Transverse colon (tissue), 4 donors: Measurements from ENCODE around the gene WDR72. TPM values are rescaled to one million over a fixed set of nuclear protein-coding genes. Genes with fewer than 3 reads are reported as not detected.

Source experiments
- DNase-seq: peaks from one replicate; pipeline ENCODE4 v3.0.0-alpha.2; 2019
- H3K27ac ChIP-seq, 4 donors: fragments of 200-600 bp; sonication (generic); 2 replicates each; pipeline ENCODE4 v1.5.1; 2016 to 2018; ENCODE audit warnings: inconsistent platforms in 4 of 4
- H3K27me3 ChIP-seq: fragments of 200-600 bp; sonication (generic); 2 replicates; pipeline ENCODE4 v1.5.1; 2017; ENCODE audit warnings: inconsistent platforms
- H3K36me3 ChIP-seq, 4 donors: fragments of 200-600 bp; sonication (generic); 2 replicates each; pipeline ENCODE4 v1.5.1; 2017 to 2019; ENCODE audit warnings: inconsistent platforms in 4 of 4
- H3K4me1 ChIP-seq, 4 donors: fragments of 200-600 bp; sonication (generic); 2 replicates each; pipeline ENCODE4 v1.5.1; 2017 to 2020; ENCODE audit warnings: inconsistent platforms in 4 of 4
- H3K4me3 ChIP-seq, 4 donors: fragments of 200-600 bp; sonication (generic); 1 replicate in 1 of 4; 2 replicates in 3 of 4; pipeline versions ENCODE4 v1.5.1 to v1.6.1; 2017 to 2019; ENCODE audit warnings: inconsistent platforms in 4 of 4
- H3K9me3 ChIP-seq, 2 donors: fragments of 200-600 bp; sonication (generic); 2 replicates each; pipeline ENCODE4 v1.5.1; 2017 to 2019; ENCODE audit warnings: inconsistent platforms in 2 of 2
- CTCF ChIP-seq, 5 experiments: fragments of 200-600 bp in 3 of 5; fragments of 450-650 bp in 2 of 5; sonication (generic) in 3 of 5; IDR thresholded peaks; 1 replicate in 2 of 5; 2 replicates in 3 of 5; pipeline ENCODE4 v1.5.1; 2016 to 2017; ENCODE audit warnings: antibody characterized with exemption in 5 of 5, inconsistent platforms in 3 of 5, mild to moderate bottlenecking in 2 of 5, moderate library complexity in 1 of 5
- EP300 ChIP-seq: sonication (generic); formaldehyde crosslinking; IDR thresholded peaks from one replicate; pipeline ENCODE4 v1.6.1; 2017; ENCODE audit warnings: antibody characterized with exemption, low read depth
- POLR2A ChIP-seq: fragments of 450-650 bp; IDR thresholded peaks from one replicate; pipeline ENCODE4 v1.6.1; 2016; ENCODE audit warnings: antibody characterized with exemption, mild to moderate bottlenecking, moderate library complexity
- POLR2AphosphoS5 ChIP-seq, 3 donors: sonication (generic); formaldehyde crosslinking; IDR thresholded peaks; one replicate each; pipeline ENCODE4 v1.6.1; 2016; ENCODE audit warnings: antibody characterized with exemption in 3 of 3
- WGBS, 2 donors: methylation state at CpG; one replicate each; pipeline ENCODE4 v1.1.5; 2018; ENCODE audit warnings: low coverage in 1 of 2; 5-methylcytosine and 5-hydroxymethylcytosine counted together
- in situ Hi-C, 4 donors: fragments of 200-750 bp; cut with MboI; loops; one replicate each; pipeline versions ENCODE4 v1.15.0 to v1.15.1; 2017; ENCODE audit warnings: low sequenced_read_pairs in 3 of 4, low pct_ligation_motif_present in 1 of 4, low pct_unique_long_range_greater_than_20kb in 1 of 4
- intact Hi-C: fragments of 100-400 bp; cut with DNase I; formaldehyde crosslinking; loops from one replicate; pipeline ENCODE4 v1.15.1; 2023; ENCODE audit warnings: low total_unique reads
- total RNA-seq, 4 donors: library from RNA; depleted of rRNA; stranded (reverse); fragments of >200 nt; gene quantifications; one replicate each; pipeline ENCODE4 v1.1.0, GENCODE V29; 2016

The WDR72 gene
- total RNA-seq, 4 donors from 2014 or later = 0.14 to 0.16 TPM; not detected in 2

- Histone ChIP-seq H3K4me1 (peaks cover 0 to 10% (median 0%) of the 10 kb centered on the region in 4 donors), H3K27me3 (peaks cover 33% of the 10 kb centered on the region), H3K36me3 (no peaks in the 10 kb centered on the region), H3K27ac (no peak overlapping the region), H3K9me3 (no peaks in the 10 kb centered on the region), H3K4me3 (no peak overlapping the region)
- intact Hi-C loops = no loop called here
- TF ChIP-seq CTCF (IDR thresholded peaks at IDR 0.05) (no peak), EP300 (no peak), POLR2AphosphoS5 (IDR thresholded peaks at IDR 0.05) (no peak), POLR2A (no peak)
- in situ Hi-C loops = no loop called here
- no peak for DNase-seq
- WGBS, 2 donors = 52 to 74% methylated on average over 2 to 7 of the region's 7 CpGs
These were observed 1.1 kb downstream of the WDR72 start for GRCh38 chr15:53758412-53758811.

DNA sequence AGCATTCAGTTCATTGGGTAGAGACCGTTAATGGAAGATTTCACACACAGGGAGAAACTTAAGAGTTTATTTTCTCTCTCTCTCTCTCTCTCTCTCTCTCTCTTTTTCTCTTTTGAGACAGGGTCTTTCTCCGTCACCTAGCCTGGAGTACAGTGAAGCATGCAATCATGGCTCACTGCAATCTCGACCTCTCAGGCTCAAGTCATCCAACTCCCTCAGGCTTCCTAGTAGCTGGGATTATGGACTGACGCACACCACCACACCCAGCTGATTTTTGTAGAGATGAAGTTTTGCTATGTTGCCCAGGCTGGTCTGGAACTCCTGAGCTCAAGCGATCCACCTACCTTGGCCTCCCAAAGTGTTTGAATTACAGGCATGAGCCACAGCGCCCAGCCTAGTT is 1.6 kb downstream of the WDR72 start:
- in situ Hi-C loops = no loop called here
- WGBS, 2 donors = 81 to 86% methylated on average over 6 of the region's 6 CpGs

GRCh38 chr15:53753813-53754212 is 5.7 kb downstream of the WDR72 start:
- H3K27ac ChIP-seq = no peak overlapping the region
- intact Hi-C loops = no loop called here
- 63 to 65% methylated on average over 1 of the region's 1 CpG for WGBS, 2 donors

More for the DNA sequence above, 1.6 kb downstream of the WDR72 start:
- H3K27ac ChIP-seq = no peak overlapping the region
- no peak for DNase-seq
- no peak overlapping the region for H3K4me3 ChIP-seq
- intact Hi-C loops = no loop called here
- H3K36me3 ChIP-seq = no peaks in the 10 kb centered on the region
- H3K9me3 ChIP-seq = no peaks in the 10 kb centered on the region
- peaks cover 0 to 10% (median 0%) of the 10 kb centered on the region in 4 donors for H3K4me1 ChIP-seq
- peaks cover 33% of the 10 kb centered on the region for H3K27me3 ChIP-seq
- no peak for TF ChIP-seq CTCF (IDR thresholded peaks at IDR 0.05)
- no peak for TF ChIP-seq POLR2A
- TF ChIP-seq POLR2AphosphoS5 (IDR thresholded peaks at IDR 0.05) = no peak
- TF ChIP-seq EP300 = no peak

DNA sequence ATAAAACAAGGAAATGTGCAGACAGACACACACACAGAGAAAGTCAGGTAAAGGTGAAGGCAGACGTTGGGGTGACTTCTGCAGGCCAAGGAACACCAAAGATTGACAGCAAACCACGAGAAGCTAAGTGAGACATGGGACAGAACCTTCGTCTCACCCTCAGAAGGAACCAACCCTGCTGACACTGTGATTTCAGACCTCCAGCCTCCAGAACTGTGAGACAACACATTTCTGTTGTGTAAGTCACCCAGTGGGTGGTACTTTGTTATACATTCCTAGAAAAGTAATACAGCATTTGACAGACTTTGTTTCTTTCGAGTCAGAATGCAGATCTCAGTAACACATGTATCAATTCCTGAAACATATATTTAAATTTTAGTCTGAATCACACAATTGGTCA is 7.1 kb downstream of the WDR72 start:
- no peaks in the 10 kb centered on the region for H3K4me1 ChIP-seq
- no peaks in the 10 kb centered on the region for H3K27me3 ChIP-seq
- intact Hi-C loops = no loop called here
- DNase-seq = no peak
- H3K36me3 ChIP-seq = no peaks in the 10 kb centered on the region
- H3K4me3 ChIP-seq = no peak overlapping the region
- no peak overlapping the region for H3K27ac ChIP-seq
- 52 to 65% methylated on average over 4 of the region's 4 CpGs for WGBS, 2 donors
- H3K9me3 ChIP-seq = no peaks in the 10 kb centered on the region
- in situ Hi-C loops = no loop called here
- TF ChIP-seq EP300 (no peak), CTCF (IDR thresholded peaks at IDR 0.05) (no peak), POLR2AphosphoS5 (IDR thresholded peaks at IDR 0.05) (no peak), POLR2A (no peak)

More at GRCh38 chr15:53753813-53754212, 5.7 kb downstream of the WDR72 start:
- no peaks in the 10 kb centered on the region for H3K4me1 ChIP-seq
- H3K4me3 ChIP-seq = no peak overlapping the region
- TF ChIP-seq CTCF (IDR thresholded peaks at IDR 0.05) = no peak
- no peak for TF ChIP-seq POLR2A
- no peak for TF ChIP-seq EP300
- no peak for TF ChIP-seq POLR2AphosphoS5 (IDR thresholded peaks at IDR 0.05)
- no peak for DNase-seq
- no peaks in the 10 kb centered on the region for H3K9me3 ChIP-seq
- peaks cover 5% of the 10 kb centered on the region for H3K27me3 ChIP-seq
- H3K36me3 ChIP-seq = no peaks in the 10 kb centered on the region
- in situ Hi-C loops = no loop called here
